K562 (cell line): Measurements from ENCODE around the gene C2orf42. TPM values are rescaled to one million over a fixed set of nuclear protein-coding genes. Genes with fewer than 3 reads are reported as not detected.
A peak's percentile ranks its signal among the peaks of the same experiment; 100 is the strongest.

Experiments
- ATAC-seq: fragments of 200-7000 bp; cut with Tn5 transposase; 3 replicates; pipeline ENCODE4 v1.9.1; 2020; ENCODE audit warnings: moderate library complexity
- BruUV-seq: library from RNA; stranded (reverse); fragments of 400-500 nt; replicated peaks from 2 replicates; lab custom pipeline; 2021; lab: Mats Ljungman, UMichigan
- CTCF ChIA-PET: fragments of 300-600 bp; formaldehyde crosslinking; extraction: SDS; loops from one replicate; lab custom pipeline; 2021; ENCODE audit warnings: low intra/inter-chr PET ratio; lab: Yijun Ruan, JAX
- POLR2A ChIA-PET: fragments of 300-600, 350-650 bp; sonication (Branson Sonifier 250); formaldehyde crosslinking; extraction: SDS; loops from one replicate; lab custom pipeline; 2021; ENCODE audit warnings: antibody characterized with exemption, inconsistent platforms; lab: Yijun Ruan, JAX
- DNase-seq, 4 experiments: peaks; one replicate each; pipeline versions ENCODE4 v3.0.0 to v3.0.0-alpha.2; 2011 to 2018; ENCODE audit warnings: low spot score in 3 of 4, mixed read lengths in 3 of 4; ENCODE audit errors: extremely low read depth in 1 of 4
- FAIRE-seq: peaks from 2 replicates; lab custom pipeline; 2011; peaks lifted over from hg19 to GRCh38; lab: Jason Lieb, UNC
- H2AFZ ChIP-seq: 2 replicates; pipeline ENCODE4 v1.6.0; 2011; ENCODE audit warnings: low read depth, low read length, control low read depth, inconsistent platforms
- H3K27ac ChIP-seq: fragments of 200-600 bp; 3 replicates; pipeline ENCODE4 v1.8.0; 2011; ENCODE audit warnings: low read depth, mild to moderate bottlenecking, control low read depth, inconsistent platforms, low read length, moderate library complexity, mixed read lengths; ENCODE audit errors: extremely low read depth
- H3K27me3 ChIP-seq, 2 experiments: fragments of 300-600 bp in 1 of 2; 2 replicates in 1 of 2; 3 replicates in 1 of 2; pipeline versions ENCODE4 v1.6.0 to v1.8.0; 2011; ENCODE audit warnings: inconsistent platforms in 2 of 2, low read length in 2 of 2, mild to moderate bottlenecking in 1 of 2, mixed read lengths in 1 of 2, moderate library complexity in 1 of 2; ENCODE audit not compliant: control insufficient read depth in 2 of 2, insufficient read depth in 2 of 2
- H3K36me3 ChIP-seq: fragments of 300-600 bp; 3 replicates; pipeline ENCODE4 v1.8.0; 2011; ENCODE audit warnings: mild to moderate bottlenecking, low read length, inconsistent platforms; ENCODE audit not compliant: control insufficient read depth, insufficient read depth
- H3K4me1 ChIP-seq, 2 experiments: fragments of 200-600 bp in 1 of 2; replicated peaks in 1 of 2; 2 replicates in 1 of 2; 3 replicates in 1 of 2; pipeline versions ENCODE4 v1.5.1 to v1.8.0; 2011; ENCODE audit warnings: inconsistent platforms in 2 of 2, low read length in 2 of 2, mild to moderate bottlenecking in 1 of 2, mixed read lengths in 1 of 2, moderate library complexity in 1 of 2; ENCODE audit not compliant: control insufficient read depth in 2 of 2, insufficient read depth in 2 of 2
- H3K4me2 ChIP-seq: 2 replicates; pipeline ENCODE4 v1.6.1; 2011; ENCODE audit warnings: low read length, control low read depth, inconsistent platforms, mixed read lengths; ENCODE audit not compliant: insufficient read depth
- H3K4me3 ChIP-seq: fragments of 200-600 bp; sonication (generic), shearing (Covaris generic); 2 replicates; pipeline ENCODE4 v1.5.1; 2016; ENCODE audit warnings: control low read depth, inconsistent platforms
- H3K79me2 ChIP-seq: fragments of 200-600 bp; 3 replicates; pipeline ENCODE4 v1.8.0; 2011; ENCODE audit warnings: low read length, inconsistent platforms; ENCODE audit not compliant: control insufficient read depth, insufficient read depth
- H3K9ac ChIP-seq, 2 experiments: 2 replicates each; pipeline versions ENCODE4 v1.6.0 to v1.6.1; 2011; ENCODE audit warnings: low read depth in 2 of 2, low read length in 2 of 2, control low read depth in 1 of 2, inconsistent platforms in 1 of 2, mild to moderate bottlenecking in 1 of 2, mixed read lengths in 1 of 2; ENCODE audit not compliant: insufficient read depth in 1 of 2
- H3K9me1 ChIP-seq: one replicate; pipeline ENCODE4 v1.6.0; 2011; ENCODE audit warnings: inconsistent platforms, mild to moderate bottlenecking, low read length, moderate library complexity; ENCODE audit not compliant: control insufficient read depth, insufficient read depth
- H3K9me3 ChIP-seq: replicated peaks from 2 replicates; pipeline ENCODE4 v1.5.1; 2011; ENCODE audit warnings: low read depth, low read length, inconsistent platforms; ENCODE audit not compliant: control insufficient read depth, insufficient read depth
- H4K20me1 ChIP-seq: replicated peaks from 2 replicates; pipeline ENCODE4 v1.6.1; 2011; ENCODE audit warnings: low read length, inconsistent platforms, mixed read lengths; ENCODE audit not compliant: control insufficient read depth, insufficient read depth
- C11orf30 ChIP-seq: fragments of 450-650 bp; IDR thresholded peaks from 2 replicates; pipeline ENCODE4 v1.6.1; 2016; ENCODE audit warnings: low read depth, mild to moderate bottlenecking
- ELF2 ChIP-seq: fragments of 250-450 bp; sonication (Bioruptor Pico); IDR thresholded peaks from 2 replicates; pipeline ENCODE4 v1.5.0; 2021; ENCODE audit warnings: mild to moderate bottlenecking
- FOXJ2 ChIP-seq: fragments of 200-800 bp; sonication (Bioruptor generic); IDR thresholded peaks from 2 replicates; pipeline ENCODE4 v1.6.1; 2016; ENCODE audit warnings: missing genetic modification characterization, missing compliant biosample characterization
- HCFC1 ChIP-seq: IDR thresholded peaks from 2 replicates; pipeline ENCODE4 v1.6.1; 2012; ENCODE audit warnings: low read depth, low read length, improper control_type of control experiment
- HIVEP1 ChIP-seq: fragments of 250-450 bp; sonication (Bioruptor Pico); IDR thresholded peaks from 2 replicates; pipeline ENCODE4 v1.4.0; 2020; ENCODE audit warnings: mild to moderate bottlenecking
- KAT8 ChIP-seq: fragments of 450-650 bp; IDR thresholded peaks from 2 replicates; pipeline ENCODE4 v1.6.1; 2016; ENCODE audit warnings: low read depth, mild to moderate bottlenecking
- OTX1 ChIP-seq: fragments of 450-650 bp; formaldehyde crosslinking; IDR thresholded peaks from 2 replicates; pipeline ENCODE4 v1.4.0; 2022; ENCODE audit warnings: mild to moderate bottlenecking
- RNF2 ChIP-seq: sonication (generic); IDR thresholded peaks from 2 replicates; pipeline ENCODE4 v1.6.1; 2016
- RUNX1 ChIP-seq: sonication (generic); IDR thresholded peaks from 2 replicates; pipeline ENCODE4 v1.6.1; 2016; ENCODE audit warnings: antibody characterized with exemption, low read depth
- SMAD4 ChIP-seq: fragments of 250-450 bp; sonication (Bioruptor Pico); conservative IDR thresholded peaks from 2 replicates; pipeline ENCODE4 v1.8.0; 2021; ENCODE audit warnings: inconsistent platforms, mild to moderate bottlenecking, moderate library complexity
- SP2 ChIP-seq: IDR thresholded peaks from 2 replicates; pipeline ENCODE4 v1.6.1; 2011; ENCODE audit warnings: mild to moderate bottlenecking, low read depth, low read length, moderate library complexity; ENCODE audit not compliant: poor library complexity, severe bottlenecking; ENCODE audit errors: extremely low read depth
- SPI1 ChIP-seq: IDR thresholded peaks from 2 replicates; pipeline ENCODE4 v1.6.1; 2011; ENCODE audit warnings: low read depth, low read length, control low read depth, borderline replicate concordance
- TCF7L2 ChIP-seq: fragments of 150-350 bp; IDR thresholded peaks from 2 replicates; pipeline ENCODE4 v1.6.1; 2016; ENCODE audit warnings: low read depth, mild to moderate bottlenecking, low read length, moderate library complexity
- ZNF12 ChIP-seq: sonication (generic); formaldehyde crosslinking; IDR thresholded peaks from 2 replicates; pipeline ENCODE4 v1.4.0; 2020; ENCODE audit warnings: mild to moderate bottlenecking, missing genetic modification reagents
- ZNF121 ChIP-seq: sonication (generic); formaldehyde crosslinking; conservative IDR thresholded peaks from 2 replicates; pipeline ENCODE4 v1.8.0; 2022; ENCODE audit warnings: missing genetic modification reagents
- ZNF384 ChIP-seq: IDR thresholded peaks from 2 replicates; pipeline ENCODE4 v1.6.1; 2012; ENCODE audit warnings: low read depth, low read length, improper control_type of control experiment
- ZNF561 ChIP-seq: fragments of 450-650 bp; formaldehyde crosslinking; conservative IDR thresholded peaks from 2 replicates; pipeline ENCODE4 v1.4.0; 2020; ENCODE audit warnings: mild to moderate bottlenecking, moderate library complexity
- ZNF695 ChIP-seq: fragments of 450-650 bp; formaldehyde crosslinking; IDR thresholded peaks from 2 replicates; pipeline ENCODE4 v1.4.0; 2020; ENCODE audit warnings: mild to moderate bottlenecking, moderate library complexity
- ZNF778 ChIP-seq: fragments of 450-650 bp; formaldehyde crosslinking; IDR thresholded peaks from 2 replicates; pipeline ENCODE4 v1.4.0; 2020; ENCODE audit warnings: mild to moderate bottlenecking, moderate library complexity
- WGBS: fragments of 100-300 bp; shearing (Covaris generic); methylation state at CpG from one replicate; pipeline ENCODE4 v1.1.6; 2016; ENCODE audit warnings: low coverage, mixed read lengths; ENCODE audit not compliant: insufficient coverage; ENCODE audit errors: missing lambda C conversion rate; 5-methylcytosine and 5-hydroxymethylcytosine counted together
- in situ Hi-C: fragments of 300-500 bp; cut with MboI; formaldehyde crosslinking; loops from 4 replicates; pipeline ENCODE4 v1.15.0; 2018; ENCODE audit warnings: inconsistent platforms, mixed read lengths
- intact Hi-C: fragments of 100-400 bp; cut with micrococcal nuclease; formaldehyde crosslinking; loops from 2 replicates; pipeline ENCODE4 v1.14.2; 2022
- polyA plus RNA-seq, 8 experiments: library from polyadenylated mRNA; depleted of rRNA in 4 of 8; stranded (reverse) in 5 of 8; unstranded in 3 of 8; fragments of >200 nt; fragmentation: Nextera tagmentation in 2 of 8; fragmentation: Illumina TruSeq in 1 of 8; extraction: Ambion mirVana in 2 of 8; extraction: Trizol in 1 of 8; gene quantifications; 2 replicates each; pipeline versions ENCODE4 v1.2.1 to v1.2.3, GENCODE V29; 2011 to 2014; ENCODE audit warnings: inconsistent platforms in 1 of 8, missing spikeins in 1 of 8
- total RNA-seq, 7 experiments: library from RNA; depleted of rRNA in 6 of 7; stranded (reverse); fragments of >200 nt in 6 of 7; fragmentation: Illumina TruSeq in 2 of 7; extraction: Trizol in 2 of 7; gene quantifications; 2 replicates each; pipeline versions ENCODE4 v1.2.1 to v1.2.3, GENCODE V29; 2011 to 2021; ENCODE audit warnings: low replicate concordance in 1 of 7

Gene C2orf42
- total and polyA plus RNA-seq, 9 of the 15 experiments (the other 6 are each of a cell fraction or from before 2014, with no cell fraction given): 4.6 to 10.9 (median 7.5) TPM

DNA sequence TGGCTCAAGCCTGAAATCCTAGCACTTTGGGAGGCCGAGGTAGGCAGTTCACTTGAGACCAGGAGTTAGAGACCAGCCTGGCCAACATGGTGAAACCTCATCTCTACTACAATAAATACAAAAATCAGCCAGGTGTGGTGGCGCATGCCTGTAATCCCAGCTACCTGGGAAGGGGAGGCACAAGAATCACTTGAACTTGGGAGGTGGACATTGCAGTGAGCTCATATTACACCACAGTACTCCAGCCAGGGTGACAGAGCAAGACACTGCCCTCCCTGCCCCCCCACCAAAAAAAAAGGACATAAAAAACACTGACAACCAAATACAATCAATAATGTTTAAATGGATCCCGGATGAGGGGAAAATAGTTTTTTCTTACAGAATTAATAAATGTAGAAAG, 49.8 kb upstream of the C2orf42 start:
- ATAC-seq: no peak

More for the DNA sequence above, 49.8 kb upstream of the C2orf42 start:
- H3K36me3 ChIP-seq: peaks cover 33% of the 10 kb centered on the region; the same call in 2 of the 3 replicates
- no peaks in the 10 kb centered on the region for H4K20me1 ChIP-seq
- H3K79me2 ChIP-seq: peaks cover 96% of the 10 kb centered on the region
- H2AFZ ChIP-seq: no peak overlapping the region
- TF ChIP-seq ELF2 (no peak), FOXJ2 (tag) (no peak), HIVEP1 (no peak), ZNF12 (CRISPR knock-in tag) (no peak), ZNF121 (CRISPR knock-in tag) (no peak), ZNF384 (no peak), SMAD4 (no peak), KAT8 (no peak), SPI1 (no peak), C11orf30 (no peak), ZNF561 (CRISPR knock-in tag) (no peak), RNF2 (no peak), OTX1 (CRISPR knock-in tag) (no peak), ZNF778 (CRISPR knock-in tag) (no peak), SP2 (no peak), ZNF695 (CRISPR knock-in tag) (no peak), HCFC1 (no peak), RUNX1 (no peak), TCF7L2 (no peak)
- TF ChIP-seq, all 486 proteins: peak for 0
- CTCF ChIA-PET: no interaction called here
- DNase-seq: peak in 1 of 4 experiments; percentile 18
- 83% methylated on average over 2 of the region's 3 CpGs for whole genome bisulfite sequencing
- intact Hi-C loops: no loop called here
- Histone ChIP-seq H3K4me1 (peaks cover 13 to 21% of the 10 kb centered on the region in 2 experiments; a peak in 4 of 5 replicates), H3K9me1 (no peaks in the 10 kb centered on the region), H3K4me3 (no peak overlapping the region), H3K9ac (no peak overlapping the region; a peak in 1 of 4 replicates), H3K27me3 (no peaks in the 10 kb centered on the region), H3K4me2 (no peak overlapping the region), H3K9me3 (no peaks in the 10 kb centered on the region), H3K27ac (no peak overlapping the region)
- POLR2A ChIA-PET: interaction anchor here (0.6 to 1.8 kb wide), 5 partner anchors 9 to 346 kb away, joined by 3 to 4 read pairs (median 4); partner anchors contain the start of gene SNRPG
- in situ Hi-C loops: no loop called here
- FAIRE-seq: no peak
- BruUV-seq: no TSS peak
